ENCODE results near the gene HADHA. TPM values are rescaled to one million over a fixed set of nuclear protein-coding genes. Genes with fewer than 3 reads are reported as not detected.

HADHA gene
- total RNA-seq, 1 donor from 2014 or later, result 130 TPM

DNA sequence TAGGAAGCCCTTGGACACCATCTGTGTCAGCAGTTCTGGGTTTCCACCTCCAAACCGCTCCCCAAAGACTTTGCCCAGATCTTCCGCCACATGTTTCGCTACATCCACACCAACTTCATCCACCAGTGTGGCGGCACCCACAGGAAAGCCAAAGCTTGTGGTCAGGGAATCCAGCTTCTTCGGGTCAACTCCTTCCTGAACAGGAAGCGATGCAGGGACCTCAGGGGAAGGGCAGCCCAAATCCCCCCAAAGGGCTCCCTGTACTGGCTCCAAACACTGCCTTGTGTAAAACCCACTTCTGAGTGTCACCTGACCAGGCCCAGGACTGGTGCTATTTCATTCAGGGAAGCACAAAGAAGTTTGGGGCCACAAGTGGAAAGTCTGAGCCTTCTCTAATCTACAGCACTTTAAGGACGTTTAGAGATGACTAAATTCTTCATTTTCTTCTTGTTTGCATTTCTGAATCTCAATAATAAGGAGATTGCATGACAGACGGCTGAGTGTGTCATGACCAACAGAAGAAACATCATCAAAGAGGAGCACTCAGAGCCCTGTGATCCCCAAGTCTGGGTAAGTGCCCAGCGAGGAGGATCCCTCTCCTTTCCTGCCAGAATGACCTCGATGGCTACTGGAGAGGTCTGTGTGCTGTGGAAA is 50.7 kb downstream of the HADHA start:
- H3K4me1 ChIP-seq, result no peaks in the 10 kb centered on the region
- intact Hi-C loops (cut with DNase I), result no loop called here
- ATAC-seq, result no peak
- H3K4me3 ChIP-seq, result no peak overlapping the region
- no peaks in the 10 kb centered on the region for H3K27me3 ChIP-seq (ENCODE audit: low read depth)
- no peak for DNase-seq
- TF ChIP-seq, protein P1, sequence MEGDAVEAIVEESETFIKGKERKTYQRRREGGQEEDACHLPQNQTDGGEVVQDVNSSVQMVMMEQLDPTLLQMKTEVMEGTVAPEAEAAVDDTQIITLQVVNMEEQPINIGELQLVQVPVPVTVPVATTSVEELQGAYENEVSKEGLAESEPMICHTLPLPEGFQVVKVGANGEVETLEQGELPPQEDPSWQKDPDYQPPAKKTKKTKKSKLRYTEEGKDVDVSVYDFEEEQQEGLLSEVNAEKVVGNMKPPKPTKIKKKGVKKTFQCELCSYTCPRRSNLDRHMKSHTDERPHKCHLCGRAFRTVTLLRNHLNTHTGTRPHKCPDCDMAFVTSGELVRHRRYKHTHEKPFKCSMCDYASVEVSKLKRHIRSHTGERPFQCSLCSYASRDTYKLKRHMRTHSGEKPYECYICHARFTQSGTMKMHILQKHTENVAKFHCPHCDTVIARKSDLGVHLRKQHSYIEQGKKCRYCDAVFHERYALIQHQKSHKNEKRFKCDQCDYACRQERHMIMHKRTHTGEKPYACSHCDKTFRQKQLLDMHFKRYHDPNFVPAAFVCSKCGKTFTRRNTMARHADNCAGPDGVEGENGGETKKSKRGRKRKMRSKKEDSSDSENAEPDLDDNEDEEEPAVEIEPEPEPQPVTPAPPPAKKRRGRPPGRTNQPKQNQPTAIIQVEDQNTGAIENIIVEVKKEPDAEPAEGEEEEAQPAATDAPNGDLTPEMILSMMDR (IDR thresholded peaks at IDR 0.05), result no peak
- peaks cover 87% of the 10 kb centered on the region for H3K36me3 ChIP-seq
- no peaks in the 10 kb centered on the region for H3K9me3 ChIP-seq
- no peak overlapping the region for H3K27ac ChIP-seq

DNA sequence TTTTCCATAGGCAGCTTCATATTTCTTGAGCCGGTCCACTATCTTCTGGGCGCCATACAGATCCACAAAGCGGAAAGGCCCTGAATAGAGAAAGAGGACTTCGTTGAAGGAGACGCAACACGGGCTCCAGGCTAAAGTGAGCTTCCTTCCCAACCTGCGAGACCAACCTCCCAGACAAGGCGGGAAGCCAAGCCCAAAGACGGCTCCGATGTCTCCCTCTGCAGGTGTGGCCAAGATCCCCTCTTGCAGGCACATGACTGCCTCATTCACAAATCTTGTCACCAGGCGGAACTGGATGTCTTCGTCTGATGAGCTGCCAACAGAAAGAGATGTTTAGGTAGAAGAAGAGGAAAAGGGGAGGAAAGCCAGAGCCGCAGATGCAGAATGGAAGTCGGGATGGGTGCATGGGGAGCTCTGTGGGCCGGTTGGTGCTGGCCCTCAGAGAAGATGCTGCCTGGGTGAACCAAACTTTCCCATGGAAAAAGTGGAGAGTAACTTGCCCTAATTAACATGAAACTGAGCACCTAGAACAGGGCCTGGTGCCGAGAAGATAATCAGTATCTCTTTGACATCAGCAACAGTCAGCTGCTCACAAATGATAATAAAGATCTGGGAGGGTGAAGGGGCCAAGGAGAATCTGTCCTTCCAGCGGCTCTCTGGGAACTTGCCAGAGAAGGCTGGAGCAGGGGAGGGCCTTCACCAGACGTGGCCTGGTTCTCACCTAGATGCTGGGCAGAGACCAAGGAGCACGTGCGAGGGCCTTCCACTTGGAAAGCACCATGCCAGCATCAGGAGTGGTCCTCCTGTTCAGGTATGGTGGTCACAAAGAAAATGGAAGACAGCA is 52.9 kb downstream of the HADHA start:
- peaks cover 66% of the 10 kb centered on the region for H3K36me3 ChIP-seq
- H3K4me1 ChIP-seq, result no peaks in the 10 kb centered on the region

DNA sequence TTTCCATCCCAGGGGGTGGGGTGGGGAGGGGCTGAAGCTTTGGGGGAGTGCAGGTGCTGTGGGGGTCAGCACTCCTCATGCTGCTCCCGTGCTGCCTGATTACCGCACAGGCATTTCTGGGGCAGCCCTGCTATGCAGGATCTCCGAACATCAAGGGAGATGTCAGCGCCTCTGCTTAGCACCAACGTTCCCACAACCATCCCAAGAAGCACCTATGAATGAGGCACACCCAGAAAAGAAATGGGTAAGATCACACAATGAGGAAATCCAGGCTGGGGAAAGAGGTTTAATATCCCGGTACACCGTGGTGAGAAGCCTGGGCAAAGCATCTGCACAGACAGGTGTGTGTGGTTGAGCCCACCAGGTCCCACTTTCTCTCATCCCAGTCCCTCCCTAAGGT is 54.1 kb downstream of the HADHA start:
- Histone ChIP-seq H3K4me1 (no peaks in the 10 kb centered on the region), H3K36me3 (peaks cover 54% of the 10 kb centered on the region), H3K27ac (no peak overlapping the region), H3K27me3 (ENCODE audit: low read depth) (no peaks in the 10 kb centered on the region), H3K4me3 (no peak overlapping the region), H3K9me3 (no peaks in the 10 kb centered on the region)
- TF ChIP-seq, protein P1 (IDR thresholded peaks at IDR 0.05), result no peak
- DNase-seq (no peak), ATAC-seq (no peak)
- intact Hi-C loops (cut with DNase I), result no loop called here

More for the DNA sequence above, 52.9 kb downstream of the HADHA start:
- Histone ChIP-seq H3K9me3 (no peaks in the 10 kb centered on the region), H3K4me3 (no peak overlapping the region), H3K27me3 (ENCODE audit: low read depth) (no peaks in the 10 kb centered on the region), H3K27ac (no peak overlapping the region)
- intact Hi-C loops (cut with DNase I), result no loop called here
- DNase-seq (no peak), ATAC-seq (no peak)
- TF ChIP-seq, protein P1 (IDR thresholded peaks at IDR 0.05), result no peak

DNA sequence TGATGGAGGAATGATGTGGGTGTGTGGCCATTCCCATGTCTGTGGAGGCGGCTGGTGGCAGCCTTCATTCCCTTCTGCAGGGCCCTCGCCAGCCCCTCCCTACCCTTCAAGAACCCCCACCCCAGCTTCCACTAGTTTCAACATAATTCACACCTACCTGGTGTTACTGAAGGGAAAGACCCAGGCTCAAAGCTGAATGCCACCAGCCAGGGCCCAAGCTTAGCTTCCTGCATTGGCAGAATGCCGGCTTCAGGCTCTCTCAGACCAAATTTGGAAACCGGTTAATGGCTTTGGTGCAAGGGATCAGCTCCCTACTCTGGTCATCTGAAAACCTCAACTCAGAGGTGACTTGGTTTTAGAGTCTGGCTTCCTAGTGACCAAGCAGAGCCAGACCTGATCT is 54.7 kb downstream of the HADHA start:
- H3K27me3 ChIP-seq (ENCODE audit: low read depth), result no peaks in the 10 kb centered on the region
- H3K4me3 ChIP-seq, result no peak overlapping the region
- no peaks in the 10 kb centered on the region for H3K9me3 ChIP-seq
- DNase-seq, result no peak
- H3K4me1 ChIP-seq, result no peaks in the 10 kb centered on the region
- H3K36me3 ChIP-seq, result peaks cover 48% of the 10 kb centered on the region
- no peak for ATAC-seq
- intact Hi-C loops (cut with DNase I), result no loop called here
- TF ChIP-seq, protein P1 (IDR thresholded peaks at IDR 0.05), result no peak
- no peak overlapping the region for H3K27ac ChIP-seq

- Histone ChIP-seq H3K9me3 (no peaks in the 10 kb centered on the region), H3K36me3 (peaks cover 42% of the 10 kb centered on the region), H3K27ac (no peak overlapping the region), H3K4me3 (no peak overlapping the region), H3K27me3 (ENCODE audit: low read depth) (no peaks in the 10 kb centered on the region), H3K4me1 (no peaks in the 10 kb centered on the region)
- DNase-seq, result no peak
- TF ChIP-seq, protein P1 (IDR thresholded peaks at IDR 0.05), result no peak
- intact Hi-C loops (cut with DNase I), result no loop called here
- ATAC-seq, result no peak
These were observed 55.3 kb downstream of the HADHA start for GRCh38 chr2:26189123-26189522.

All from lower lobe of right lung (tissue), 2 donors.